SK-N-SH (cell line): ENCODE data around the gene PARP4. TPM values are rescaled to one million over a fixed set of nuclear protein-coding genes. Genes with fewer than 3 reads are reported as not detected.
"Not testable (repeated sequence)": the region's sequence is repeated elsewhere in the genome, so short reads cannot be mapped to it uniquely, and the experiment has no call there.

ENCODE experiments used
- CTCF ChIA-PET: fragments of 300-600, 350-600 bp; formaldehyde crosslinking; extraction: SDS; loops from one replicate; lab custom pipeline; 2021; lab: Yijun Ruan, JAX
- POLR2A ChIA-PET: fragments of 350-600 bp; sonication (Branson Sonifier 250); formaldehyde crosslinking; extraction: SDS; loops from one replicate; lab custom pipeline; 2020; ENCODE audit warnings: antibody characterized with exemption, inconsistent platforms; lab: Yijun Ruan, JAX
- DNase-seq: peaks from one replicate; pipeline ENCODE4 v3.0.0; 2012
- H2AFZ ChIP-seq: fragments of 200-600 bp; sonication (generic); 2 replicates; pipeline ENCODE4 v1.8.1; 2016; ENCODE audit warnings: antibody characterized with exemption, mild to moderate bottlenecking, low read depth
- H3F3A ChIP-seq: fragments of 200-600 bp; sonication (generic); replicated peaks from 2 replicates; pipeline ENCODE3; 2016; ENCODE audit warnings: antibody characterized with exemption, mild to moderate bottlenecking; ENCODE audit not compliant: insufficient read depth
- H3K27ac ChIP-seq, 2 experiments: fragments of 200-500 bp in 1 of 2; fragments of 200-600 bp in 1 of 2; sonication (Bioruptor generic) in 1 of 2; sonication (generic), shearing (Covaris generic) in 1 of 2; 2 replicates each; pipeline versions ENCODE4 v1.5.1 to v1.6.1; 2014 to 2016; ENCODE audit warnings: low read depth in 2 of 2, inconsistent platforms in 1 of 2, low read length in 1 of 2, mild to moderate bottlenecking in 1 of 2, mixed read lengths in 1 of 2
- H3K27me3 ChIP-seq: fragments of 200-600 bp; sonication (generic), shearing (Covaris generic); 2 replicates; pipeline ENCODE4 v1.6.1; 2016; ENCODE audit warnings: mixed run types; ENCODE audit not compliant: insufficient read depth
- H3K36me3 ChIP-seq, 2 experiments: fragments of 200-500 bp in 1 of 2; fragments of 200-600 bp in 1 of 2; sonication (Bioruptor generic) in 1 of 2; sonication (generic) in 1 of 2; replicated peaks in 1 of 2; 2 replicates each; pipeline versions ENCODE3 to v1.5.1; 2014 to 2016; ENCODE audit warnings: low read length in 1 of 2, mild to moderate bottlenecking in 1 of 2; ENCODE audit not compliant: insufficient read depth in 2 of 2, control insufficient read depth in 1 of 2
- H3K4me1 ChIP-seq, 2 experiments: fragments of 200-500 bp in 1 of 2; fragments of 200-600 bp in 1 of 2; sonication (Bioruptor generic) in 1 of 2; sonication (generic), shearing (Covaris generic) in 1 of 2; 2 replicates each; pipeline versions ENCODE4 v1.5.1 to v1.6.1; 2014 to 2016; ENCODE audit warnings: low read depth in 1 of 2, low read length in 1 of 2, mixed run types in 1 of 2; ENCODE audit not compliant: insufficient read depth in 2 of 2, control insufficient read depth in 1 of 2
- H3K4me2 ChIP-seq: fragments of 200-600 bp; sonication (generic), shearing (Covaris generic); 2 replicates; pipeline ENCODE4 v1.6.1; 2017; ENCODE audit warnings: mixed run types
- H3K4me3 ChIP-seq, 2 experiments: fragments of 200-500 bp in 1 of 2; fragments of 200-600 bp in 1 of 2; sonication (Bioruptor generic) in 1 of 2; sonication (generic), shearing (Covaris generic) in 1 of 2; 2 replicates each; pipeline versions ENCODE4 v1.5.1 to v1.8.1; 2014 to 2016; ENCODE audit warnings: low read depth in 2 of 2, inconsistent platforms in 1 of 2, low read length in 1 of 2, mild to moderate bottlenecking in 1 of 2, mixed read lengths in 1 of 2, moderate library complexity in 1 of 2
- H3K79me2 ChIP-seq: fragments of 200-600 bp; sonication (generic); 2 replicates; pipeline ENCODE4 v1.8.1; 2017; ENCODE audit warnings: mild to moderate bottlenecking; ENCODE audit not compliant: insufficient read depth
- H3K9ac ChIP-seq: fragments of 200-600 bp; sonication (generic); 2 replicates; pipeline ENCODE4 v1.6.1; 2017; ENCODE audit warnings: mixed run types
- H3K9me2 ChIP-seq: fragments of 200-600 bp; sonication (generic); 2 replicates; pipeline ENCODE4 v1.6.1; 2017; ENCODE audit warnings: mixed run types
- H3K9me3 ChIP-seq: fragments of 200-600 bp; sonication (generic); 2 replicates; pipeline ENCODE4 v1.6.1; 2017; ENCODE audit warnings: mixed run types, mild to moderate bottlenecking, moderate library complexity
- H4K20me1 ChIP-seq: fragments of 200-600 bp; sonication (generic); 2 replicates; pipeline ENCODE4 v1.6.1; 2017; ENCODE audit warnings: mild to moderate bottlenecking, mixed run types; ENCODE audit not compliant: insufficient read depth
- FOXJ3 ChIP-seq: sonication (generic); formaldehyde crosslinking; IDR thresholded peaks from 2 replicates; pipeline ENCODE4 v1.5.1; 2020; ENCODE audit warnings: mild to moderate bottlenecking, missing genetic modification reagents
- GATA2 ChIP-seq: sonication (generic); formaldehyde crosslinking; IDR thresholded peaks from 2 replicates; pipeline ENCODE4 v1.5.0; 2020; ENCODE audit warnings: mild to moderate bottlenecking, missing genetic modification reagents
- MXI1 ChIP-seq: IDR thresholded peaks from 2 replicates; pipeline ENCODE4 v1.6.1; 2012; ENCODE audit warnings: mild to moderate bottlenecking, low read depth, low read length, improper control_type of control experiment
- RFX5 ChIP-seq: IDR thresholded peaks from 2 replicates; pipeline ENCODE4 v1.6.1; 2012; ENCODE audit warnings: mild to moderate bottlenecking, improper control_type of control experiment, low read length
- RXRA ChIP-seq: IDR thresholded peaks from 2 replicates; pipeline ENCODE4 v1.4.0; 2012; ENCODE audit warnings: low read depth, mild to moderate bottlenecking, borderline replicate concordance
- WGBS: methylation state at CpG from one replicate; pipeline ENCODE4 v1.1.6; 2017; ENCODE audit warnings: low lambda C conversion rate; 5-methylcytosine and 5-hydroxymethylcytosine counted together
- polyA plus RNA-seq, 3 experiments: library from polyadenylated mRNA; depleted of rRNA; stranded (reverse); fragments of >200 nt; gene quantifications; 2 replicates each; pipeline ENCODE4 v1.2.3, GENCODE V29; 2012
- TF ChIP-seq, protein P1 (sequence below): IDR thresholded peaks from 2 replicates; pipeline ENCODE4 v1.6.1; 2012; ENCODE audit warnings: mild to moderate bottlenecking, low read depth, low read length, moderate library complexity
- TF ChIP-seq, protein P2 (sequence below): IDR thresholded peaks from 2 replicates; pipeline ENCODE4; 2012

The PARP4 gene
- polyA plus RNA-seq, 1 of the 3 experiments (the other 2 are of a cell fraction), result 33.9 TPM

DNA sequence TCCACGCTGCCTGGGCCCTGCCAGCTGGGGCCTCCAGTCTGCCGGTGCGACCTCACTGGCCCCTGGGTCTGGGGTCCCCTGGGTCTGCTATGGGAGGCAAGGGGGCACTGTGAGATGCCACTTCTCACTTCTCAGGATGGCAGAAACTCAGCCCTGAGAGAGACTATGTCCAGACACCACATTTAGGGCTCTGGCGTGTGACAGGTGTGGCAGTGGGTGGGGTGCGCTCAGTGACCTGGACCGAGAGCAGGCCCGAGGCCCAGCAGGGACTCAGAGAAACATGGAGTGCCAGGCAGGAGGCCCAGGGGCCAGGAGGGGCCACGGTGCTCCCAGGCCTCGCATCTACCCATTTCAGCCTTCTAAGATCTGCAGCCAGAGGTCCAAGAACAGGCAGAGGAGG, 121.8 kb downstream of the PARP4 start:
- H3K27me3 ChIP-seq, H3K4me1 ChIP-seq, H3K9me3 ChIP-seq, POLR2A ChIA-PET, H3K36me3 ChIP-seq, H3K27ac ChIP-seq, H3K9me2 ChIP-seq, CTCF ChIA-PET, H3K9ac ChIP-seq, H3K79me2 ChIP-seq, H3F3A ChIP-seq, H4K20me1 ChIP-seq, H2AFZ ChIP-seq, H3K4me3 ChIP-seq, DNase-seq, H3K4me2 ChIP-seq: not testable (repeated sequence)
- WGBS, result 63% methylated on average over 3 of the region's 9 CpGs

DNA sequence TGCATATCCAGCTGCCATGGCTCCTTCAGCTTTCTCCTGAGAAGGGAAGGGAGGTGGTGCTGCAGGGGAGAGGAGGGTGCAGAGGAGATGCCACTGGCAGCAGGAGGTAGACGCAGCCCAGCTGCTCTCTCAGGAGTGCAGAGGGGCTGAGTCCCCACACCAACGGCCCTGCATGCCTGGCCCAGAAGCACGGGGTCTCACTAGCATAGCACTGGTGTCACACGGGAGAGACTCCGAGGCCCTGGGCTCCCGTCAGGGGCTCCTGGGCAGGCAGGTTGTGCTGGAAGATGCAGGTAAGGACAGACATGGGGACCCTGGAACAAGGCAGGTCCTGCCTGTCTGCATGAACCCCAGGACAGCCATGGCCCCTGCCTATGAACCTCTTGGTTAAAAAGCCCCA, 123.1 kb downstream of the PARP4 start:
- H3K9me2 ChIP-seq, result no peaks in the 10 kb centered on the region
- no peak overlapping the region for H3K4me2 ChIP-seq
- H2AFZ ChIP-seq, result no peak overlapping the region
- H3K4me3 ChIP-seq, result no peak overlapping the region
- TF ChIP-seq RXRA (no peak), FOXJ3 (CRISPR knock-in tag) (no peak), RFX5 (no peak), GATA2 (CRISPR knock-in tag) (no peak), MXI1 (no peak)
- TF ChIP-seq, protein P1, sequence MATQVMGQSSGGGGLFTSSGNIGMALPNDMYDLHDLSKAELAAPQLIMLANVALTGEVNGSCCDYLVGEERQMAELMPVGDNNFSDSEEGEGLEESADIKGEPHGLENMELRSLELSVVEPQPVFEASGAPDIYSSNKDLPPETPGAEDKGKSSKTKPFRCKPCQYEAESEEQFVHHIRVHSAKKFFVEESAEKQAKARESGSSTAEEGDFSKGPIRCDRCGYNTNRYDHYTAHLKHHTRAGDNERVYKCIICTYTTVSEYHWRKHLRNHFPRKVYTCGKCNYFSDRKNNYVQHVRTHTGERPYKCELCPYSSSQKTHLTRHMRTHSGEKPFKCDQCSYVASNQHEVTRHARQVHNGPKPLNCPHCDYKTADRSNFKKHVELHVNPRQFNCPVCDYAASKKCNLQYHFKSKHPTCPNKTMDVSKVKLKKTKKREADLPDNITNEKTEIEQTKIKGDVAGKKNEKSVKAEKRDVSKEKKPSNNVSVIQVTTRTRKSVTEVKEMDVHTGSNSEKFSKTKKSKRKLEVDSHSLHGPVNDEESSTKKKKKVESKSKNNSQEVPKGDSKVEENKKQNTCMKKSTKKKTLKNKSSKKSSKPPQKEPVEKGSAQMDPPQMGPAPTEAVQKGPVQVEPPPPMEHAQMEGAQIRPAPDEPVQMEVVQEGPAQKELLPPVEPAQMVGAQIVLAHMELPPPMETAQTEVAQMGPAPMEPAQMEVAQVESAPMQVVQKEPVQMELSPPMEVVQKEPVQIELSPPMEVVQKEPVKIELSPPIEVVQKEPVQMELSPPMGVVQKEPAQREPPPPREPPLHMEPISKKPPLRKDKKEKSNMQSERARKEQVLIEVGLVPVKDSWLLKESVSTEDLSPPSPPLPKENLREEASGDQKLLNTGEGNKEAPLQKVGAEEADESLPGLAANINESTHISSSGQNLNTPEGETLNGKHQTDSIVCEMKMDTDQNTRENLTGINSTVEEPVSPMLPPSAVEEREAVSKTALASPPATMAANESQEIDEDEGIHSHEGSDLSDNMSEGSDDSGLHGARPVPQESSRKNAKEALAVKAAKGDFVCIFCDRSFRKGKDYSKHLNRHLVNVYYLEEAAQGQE, result no peak
- TF ChIP-seq, protein P2, sequence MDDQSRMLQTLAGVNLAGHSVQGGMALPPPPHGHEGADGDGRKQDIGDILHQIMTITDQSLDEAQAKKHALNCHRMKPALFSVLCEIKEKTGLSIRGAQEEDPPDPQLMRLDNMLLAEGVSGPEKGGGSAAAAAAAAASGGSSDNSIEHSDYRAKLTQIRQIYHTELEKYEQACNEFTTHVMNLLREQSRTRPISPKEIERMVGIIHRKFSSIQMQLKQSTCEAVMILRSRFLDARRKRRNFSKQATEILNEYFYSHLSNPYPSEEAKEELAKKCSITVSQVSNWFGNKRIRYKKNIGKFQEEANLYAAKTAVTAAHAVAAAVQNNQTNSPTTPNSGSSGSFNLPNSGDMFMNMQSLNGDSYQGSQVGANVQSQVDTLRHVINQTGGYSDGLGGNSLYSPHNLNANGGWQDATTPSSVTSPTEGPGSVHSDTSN, result no peak
- H3F3A ChIP-seq, result no peaks in the 10 kb centered on the region
- ChIA-PET CTCF (no interaction called here), POLR2A (no interaction called here)
- no peak for DNase-seq
- 40% methylated on average over 2 of the region's 6 CpGs for WGBS
- H3K36me3 ChIP-seq, result no peaks in the 10 kb centered on the region
- no peak overlapping the region for H3K27ac ChIP-seq
- no peaks in the 10 kb centered on the region for H3K9me3 ChIP-seq
- H3K4me1 ChIP-seq, result no peaks in the 10 kb centered on the region
- H4K20me1 ChIP-seq, result no peaks in the 10 kb centered on the region
- no peaks in the 10 kb centered on the region for H3K79me2 ChIP-seq
- H3K9ac ChIP-seq, result no peak overlapping the region
- no peaks in the 10 kb centered on the region for H3K27me3 ChIP-seq

DNA sequence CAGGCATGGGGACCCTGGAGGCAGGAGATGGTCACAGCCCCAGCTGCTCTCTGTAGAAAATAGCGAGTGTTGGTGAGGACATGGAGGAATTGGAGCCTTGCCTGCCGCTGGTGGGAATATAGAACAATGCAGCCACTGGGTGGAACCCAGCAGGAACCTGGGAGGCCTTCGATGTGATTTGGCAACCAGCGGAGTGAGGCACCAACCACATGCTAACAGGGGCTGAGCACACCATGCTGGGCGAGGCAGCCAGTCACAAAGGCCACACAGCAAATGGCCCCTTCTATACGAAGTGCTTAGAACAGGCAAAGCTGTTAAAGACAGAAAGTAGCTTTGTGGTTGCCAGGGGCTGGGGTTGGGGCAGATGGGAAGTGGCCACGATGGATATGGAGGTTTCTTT, 123.8 kb downstream of the PARP4 start:
- H3K4me3 ChIP-seq, H3K27ac ChIP-seq, H3K9me3 ChIP-seq, CTCF ChIA-PET, H3K4me1 ChIP-seq, H2AFZ ChIP-seq, DNase-seq, H3K9me2 ChIP-seq, POLR2A ChIA-PET, H4K20me1 ChIP-seq, H3K79me2 ChIP-seq, H3K36me3 ChIP-seq, H3F3A ChIP-seq, H3K27me3 ChIP-seq, H3K4me2 ChIP-seq, H3K9ac ChIP-seq: not testable (repeated sequence)
- 64% methylated on average over 7 of the region's 7 CpGs for WGBS
